GM23248 (cell line): ENCODE measurements around the gene TMED1.

Experiments used
- EZH2 ChIP-seq: fragments of 200-600 bp; sonication (generic); IDR thresholded peaks from 2 replicates; pipeline ENCODE4 v1.6.1; 2018; ENCODE audit warnings: antibody characterized with exemption, mild to moderate bottlenecking; ENCODE audit not compliant: insufficient read depth, poor library complexity, severe bottlenecking
- EZH2phosphoT487 ChIP-seq: fragments of 200-600 bp; sonication (generic); IDR thresholded peaks from 2 replicates; pipeline ENCODE4 v1.6.1; 2018; ENCODE audit warnings: antibody characterized with exemption, moderate library complexity, mild to moderate bottlenecking, low read depth; ENCODE audit not compliant: insufficient read depth

GRCh38 chr19:10881403-10882107, 45.5 kb upstream of the TMED1 start:
- TF ChIP-seq EZH2 (no peak), EZH2phosphoT487 (no peak)
